ENCODE results near the gene CYP2D6.
"Not testable (repeated sequence)": the region's sequence is repeated elsewhere in the genome, so short reads cannot be mapped to it uniquely, and the experiment has no call there.

The CYP2D6 gene

DNA sequence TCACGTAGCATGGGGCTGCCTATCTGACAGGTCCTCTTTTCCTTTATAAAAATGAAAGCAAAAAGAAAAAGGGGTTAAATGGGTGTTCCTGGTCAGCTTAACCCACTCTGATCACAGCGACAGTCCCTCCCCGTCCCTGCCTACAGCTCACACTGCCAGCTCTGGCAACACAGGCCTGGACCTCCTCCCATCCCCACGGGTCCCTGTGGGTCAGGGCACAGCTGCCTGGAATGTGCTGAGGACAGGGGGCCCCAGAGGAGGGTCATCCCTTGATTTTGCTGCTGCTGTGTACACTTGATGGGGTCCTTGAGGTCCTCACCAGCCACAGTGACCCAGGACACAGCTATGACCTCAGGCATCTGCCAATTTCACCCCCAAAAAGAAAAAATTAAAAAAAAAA lies 29.6 kb upstream of the CYP2D6 start:
- in situ Hi-C loops (cut with MboI; ENCODE audit: low sequenced_read_pairs): no loop called here

DNA sequence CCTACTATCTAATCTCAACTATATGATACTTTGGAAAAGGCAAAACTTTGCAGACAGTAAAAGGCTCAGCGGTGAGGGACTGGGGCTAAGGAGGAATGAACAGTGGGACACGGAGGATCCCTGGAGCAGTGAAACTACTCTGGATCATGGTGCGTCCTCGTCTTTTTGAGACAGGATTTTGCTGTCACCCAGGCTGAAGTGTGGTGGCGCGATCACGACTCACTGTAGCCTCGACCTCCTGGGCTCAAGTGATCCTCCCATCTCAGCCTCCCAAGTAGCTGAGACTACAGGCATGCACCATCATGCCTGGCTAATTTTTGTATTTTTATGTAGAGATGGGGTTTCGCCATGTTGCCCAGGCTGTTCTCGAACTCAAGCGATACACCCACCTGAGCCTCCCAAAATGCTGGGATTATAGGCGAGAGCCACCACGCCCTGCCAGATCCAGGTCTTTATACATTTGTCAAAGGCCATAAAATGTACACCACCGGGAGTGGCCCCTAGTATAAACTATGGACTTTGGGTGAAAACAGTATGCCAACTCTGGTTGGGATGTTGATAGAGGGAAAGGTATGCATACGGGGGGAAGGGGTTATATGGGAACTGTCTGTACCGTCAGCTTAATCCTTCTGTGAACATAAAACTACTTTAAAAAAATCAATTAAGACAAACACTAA lies 28.0 kb upstream of the CYP2D6 start:
- in situ Hi-C loops (cut with MboI; ENCODE audit: low sequenced_read_pairs): no loop called here

DNA sequence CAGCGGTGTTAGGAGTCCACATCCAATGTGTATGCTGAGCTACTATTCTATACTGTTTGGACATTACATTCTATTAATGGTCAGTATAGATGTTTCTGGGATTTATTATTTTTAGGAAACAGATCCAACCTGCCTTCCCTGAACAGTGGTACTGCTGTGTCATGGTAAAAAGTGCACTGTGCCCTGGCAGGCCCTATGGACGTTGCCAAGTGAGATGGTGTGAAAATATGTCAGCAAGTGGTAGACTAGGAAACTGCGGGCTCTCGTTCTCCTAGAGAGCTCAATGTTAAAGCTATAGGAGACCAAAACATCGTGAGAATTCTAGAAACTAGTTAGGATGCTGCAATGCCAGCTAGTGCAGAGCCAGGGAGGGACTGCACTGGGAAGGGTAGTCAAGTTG lies 26.0 kb upstream of the CYP2D6 start:
- in situ Hi-C loops (cut with MboI; ENCODE audit: low sequenced_read_pairs): no loop called here

DNA sequence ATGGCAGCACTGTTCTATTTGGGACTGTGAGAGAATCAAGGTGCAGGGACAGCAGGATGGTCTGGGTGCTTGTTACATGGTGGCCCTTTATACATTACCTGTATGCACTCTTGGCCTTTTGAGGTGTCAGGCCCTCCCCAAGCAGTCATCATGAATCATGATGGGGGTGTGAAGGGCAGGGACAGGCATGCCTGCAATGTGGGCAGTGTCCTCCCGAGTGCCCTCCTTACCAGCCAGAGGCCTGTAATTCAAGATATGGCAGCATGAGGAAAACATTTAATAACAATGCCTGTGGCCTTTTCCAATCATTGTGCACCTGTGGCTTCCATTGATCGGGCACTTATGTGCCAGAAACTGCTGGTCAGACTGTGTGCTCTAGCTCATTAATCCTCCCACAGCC lies 25.5 kb upstream of the CYP2D6 start:
- in situ Hi-C loops (cut with MboI; ENCODE audit: low sequenced_read_pairs): no loop called here

DNA sequence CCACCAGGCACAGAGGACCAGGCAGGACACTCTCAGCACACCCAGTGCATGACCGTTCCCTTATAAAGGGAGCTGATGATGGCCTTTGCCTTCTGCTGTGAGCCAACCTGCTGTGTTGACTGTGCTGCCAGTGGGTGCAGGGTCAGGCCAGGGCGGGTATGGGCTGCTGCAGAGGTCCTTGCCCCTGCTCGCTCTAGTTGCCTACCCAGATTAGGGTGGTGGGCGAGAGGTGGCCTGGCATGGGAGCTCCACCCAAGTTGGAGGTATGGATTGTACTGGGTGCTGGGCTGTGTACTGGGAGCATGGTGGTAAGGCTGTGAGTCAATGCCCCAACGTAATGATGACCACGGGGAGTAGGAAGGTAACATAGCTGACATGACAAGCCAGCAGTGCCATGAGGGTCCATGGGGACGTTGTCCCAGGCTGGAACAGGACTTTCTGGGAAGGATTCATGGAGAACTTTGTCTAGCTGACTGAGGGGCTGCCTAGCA lies 24.5 kb upstream of the CYP2D6 start:
- in situ Hi-C loops (cut with MboI; ENCODE audit: low sequenced_read_pairs): no loop called here

DNA sequence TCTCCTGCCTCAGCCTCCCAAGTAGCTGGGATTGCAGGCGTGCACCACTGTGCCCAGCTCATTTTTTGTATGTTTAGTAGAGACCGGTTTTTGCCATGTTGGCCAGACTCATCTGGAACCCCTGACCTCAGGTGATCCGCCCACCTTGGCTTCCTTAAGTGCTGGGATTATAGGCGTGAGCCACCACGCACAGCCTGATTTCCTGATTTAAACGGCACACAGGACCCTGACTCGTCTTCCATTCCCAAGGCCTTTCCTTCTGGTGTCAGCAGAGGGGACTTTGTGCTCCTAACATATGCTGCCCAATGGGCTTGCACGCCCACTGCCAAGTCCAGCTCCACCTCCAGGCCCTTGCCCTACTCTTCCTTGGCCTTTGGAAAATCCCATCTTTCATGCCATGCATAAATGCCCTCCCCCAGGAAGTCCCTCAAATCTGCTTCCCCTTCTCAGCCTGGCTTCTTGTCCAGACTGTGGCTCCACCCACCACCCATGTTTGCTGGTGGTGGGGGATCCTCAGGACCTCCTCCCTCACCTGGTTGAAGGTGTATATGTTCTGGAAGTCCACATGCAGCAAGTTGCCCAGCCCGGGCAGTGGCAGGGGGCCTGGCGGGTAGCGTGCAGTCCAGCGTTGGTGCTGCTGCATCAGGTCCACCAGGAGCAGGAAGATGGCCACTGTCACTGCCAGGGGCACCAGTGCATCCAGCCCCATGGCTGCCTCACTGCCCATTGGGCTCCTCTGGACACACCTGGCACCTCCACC lies 23.9 kb upstream of the CYP2D6 start:
- in situ Hi-C loops (cut with MboI; ENCODE audit: low sequenced_read_pairs): no loop called here

DNA sequence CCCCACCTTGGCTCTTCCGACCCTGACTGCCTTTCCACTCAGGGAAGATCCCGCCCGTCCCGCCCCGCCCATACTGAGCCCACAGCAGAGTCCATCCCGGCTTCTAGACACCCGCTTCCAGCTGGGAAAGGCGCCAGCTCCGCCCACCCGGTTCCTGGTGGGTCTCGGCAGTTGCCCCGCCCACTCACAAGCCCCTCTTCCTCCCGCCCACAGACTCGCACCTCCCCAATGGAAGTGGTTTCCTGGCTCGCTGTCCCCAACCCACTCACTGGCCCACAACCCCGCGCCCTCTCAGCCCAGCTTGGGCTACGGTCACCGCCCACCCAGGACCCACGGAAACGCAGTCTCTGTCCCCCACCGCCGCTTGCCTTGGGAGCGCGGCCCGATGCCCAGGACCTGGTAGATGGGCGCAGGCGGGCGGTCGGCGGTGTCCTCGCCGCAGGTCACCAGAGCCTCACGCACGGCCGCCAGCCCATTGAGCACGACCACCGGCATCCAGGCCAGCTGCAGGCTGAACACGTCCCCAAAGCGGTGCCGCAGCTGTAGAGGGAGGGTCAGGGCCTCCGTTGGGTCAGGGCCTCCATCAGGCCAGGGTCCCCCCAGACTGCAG lies 22.2 kb upstream of the CYP2D6 start:
- in situ Hi-C loops (cut with MboI; ENCODE audit: low sequenced_read_pairs): no loop called here

DNA sequence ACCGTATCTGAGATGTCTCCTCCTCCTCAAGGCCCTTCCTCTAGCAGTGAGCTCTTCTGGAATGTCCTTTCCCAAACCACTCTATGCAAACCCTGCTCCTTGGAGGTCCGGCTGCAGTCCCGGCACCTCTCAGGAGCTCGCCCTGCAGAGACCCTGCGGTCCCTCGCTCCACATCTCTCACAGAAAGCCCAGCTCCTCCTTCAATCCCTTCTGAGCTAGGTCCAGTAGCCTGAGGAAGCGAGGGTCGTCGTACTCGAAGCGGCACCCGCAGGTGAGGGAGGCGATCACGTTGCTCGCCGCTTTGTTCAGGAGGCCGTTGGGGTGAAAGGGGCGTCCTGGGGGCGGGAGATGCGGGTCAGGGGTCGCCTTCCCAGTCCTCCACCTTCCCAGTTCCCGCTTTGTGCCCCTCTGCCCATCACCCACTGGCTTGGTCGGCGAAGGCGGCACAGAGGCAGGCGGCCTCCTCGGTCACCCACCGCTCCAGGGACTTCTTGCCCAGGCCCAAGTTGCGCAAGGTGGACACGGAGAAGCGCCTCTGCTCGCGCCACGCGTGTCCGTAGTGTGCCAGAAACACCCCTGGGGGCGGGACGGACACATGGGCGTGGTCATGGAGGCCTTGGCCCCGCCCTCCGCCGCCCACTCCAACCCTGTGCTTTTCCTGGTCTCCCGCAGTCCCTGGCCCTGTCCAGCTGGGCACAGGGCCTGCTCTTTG lies 21.5 kb upstream of the CYP2D6 start:
- in situ Hi-C loops (cut with MboI; ENCODE audit: low sequenced_read_pairs): no loop called here

DNA sequence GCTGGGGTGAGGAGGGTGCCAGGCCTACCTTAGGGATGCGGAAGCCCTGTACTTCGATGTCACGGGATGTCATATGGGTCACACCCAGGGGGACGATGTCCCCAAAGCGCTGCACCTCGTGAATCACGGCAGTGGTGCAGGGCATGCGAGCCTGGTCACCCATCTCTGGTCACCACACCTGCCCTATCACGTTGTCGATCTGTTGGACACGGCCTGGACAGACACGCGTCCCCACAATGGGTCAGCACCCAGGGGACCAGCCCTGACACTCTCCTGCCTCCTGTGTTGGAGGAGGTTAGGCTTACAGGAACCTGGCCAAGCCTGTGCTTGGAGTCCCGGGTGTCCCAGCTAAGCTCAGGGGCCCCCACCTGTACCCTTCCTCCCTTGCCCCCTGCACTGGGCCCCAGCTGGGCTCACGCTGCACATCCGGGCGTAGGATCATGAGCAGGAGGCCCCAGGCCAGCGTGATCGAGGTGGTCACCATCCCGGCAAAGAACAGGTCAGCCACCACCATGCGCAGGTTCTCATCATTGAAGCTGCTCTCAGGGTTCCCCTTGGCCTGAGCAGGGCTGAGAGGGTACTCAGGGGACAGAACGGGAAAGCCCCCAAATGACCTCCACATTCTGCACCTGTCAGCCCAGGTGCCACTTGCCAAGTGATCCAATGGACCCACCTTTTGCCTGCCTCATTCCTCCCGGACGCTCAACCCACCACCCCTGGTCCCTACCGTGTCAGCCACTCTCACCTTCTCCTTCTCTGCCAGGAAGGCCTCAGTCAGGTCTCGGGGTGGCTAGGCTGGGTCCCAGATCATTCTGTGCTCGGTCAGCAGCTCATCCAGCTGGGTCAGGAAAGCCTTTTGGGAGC lies 20.3 kb upstream of the CYP2D6 start:
- in situ Hi-C loops (cut with MboI; ENCODE audit: low sequenced_read_pairs): no loop called here

DNA sequence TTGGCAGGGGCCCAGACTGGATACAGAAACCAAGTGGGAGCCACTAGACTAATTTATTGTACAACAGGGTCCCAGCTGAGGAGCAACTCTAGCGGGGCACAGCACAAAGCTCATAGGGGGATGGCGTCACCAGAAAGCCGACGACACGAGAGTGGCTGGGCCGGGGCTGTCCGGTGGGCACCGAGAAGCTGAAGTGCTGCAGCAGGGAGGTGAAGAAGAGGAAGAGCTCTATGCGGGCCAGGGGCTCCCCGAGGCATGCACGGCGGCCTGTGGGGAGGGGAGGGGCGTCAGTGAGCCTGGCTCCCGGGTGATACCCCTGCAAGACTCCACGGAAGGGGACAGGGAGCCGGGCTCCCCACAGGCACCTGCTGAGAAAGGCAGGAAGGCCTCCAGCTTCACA lies 19.2 kb upstream of the CYP2D6 start:
- in situ Hi-C loops (cut with MboI; ENCODE audit: low sequenced_read_pairs): not testable (repeated sequence)

DNA sequence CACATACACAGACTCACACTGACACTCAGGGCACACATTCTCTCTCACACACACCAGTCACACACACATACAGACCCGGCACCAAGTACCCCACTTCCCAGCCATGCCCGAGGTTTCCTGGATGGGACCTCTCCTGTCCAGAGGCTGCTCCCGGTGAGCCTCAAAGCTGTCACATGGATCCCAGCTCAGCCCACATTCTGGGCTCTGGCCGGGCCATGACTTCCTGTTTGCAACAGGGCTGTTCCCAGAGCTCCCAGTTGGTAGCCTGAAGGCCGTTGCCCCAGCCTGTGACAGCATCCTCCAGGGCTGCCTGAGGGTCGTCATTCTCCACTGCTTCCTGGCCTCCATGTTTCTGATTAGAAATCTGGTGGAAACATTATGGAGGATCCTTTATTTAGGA lies 14.6 kb upstream of the CYP2D6 start:
- in situ Hi-C loops (cut with MboI; ENCODE audit: low sequenced_read_pairs): no loop called here

DNA sequence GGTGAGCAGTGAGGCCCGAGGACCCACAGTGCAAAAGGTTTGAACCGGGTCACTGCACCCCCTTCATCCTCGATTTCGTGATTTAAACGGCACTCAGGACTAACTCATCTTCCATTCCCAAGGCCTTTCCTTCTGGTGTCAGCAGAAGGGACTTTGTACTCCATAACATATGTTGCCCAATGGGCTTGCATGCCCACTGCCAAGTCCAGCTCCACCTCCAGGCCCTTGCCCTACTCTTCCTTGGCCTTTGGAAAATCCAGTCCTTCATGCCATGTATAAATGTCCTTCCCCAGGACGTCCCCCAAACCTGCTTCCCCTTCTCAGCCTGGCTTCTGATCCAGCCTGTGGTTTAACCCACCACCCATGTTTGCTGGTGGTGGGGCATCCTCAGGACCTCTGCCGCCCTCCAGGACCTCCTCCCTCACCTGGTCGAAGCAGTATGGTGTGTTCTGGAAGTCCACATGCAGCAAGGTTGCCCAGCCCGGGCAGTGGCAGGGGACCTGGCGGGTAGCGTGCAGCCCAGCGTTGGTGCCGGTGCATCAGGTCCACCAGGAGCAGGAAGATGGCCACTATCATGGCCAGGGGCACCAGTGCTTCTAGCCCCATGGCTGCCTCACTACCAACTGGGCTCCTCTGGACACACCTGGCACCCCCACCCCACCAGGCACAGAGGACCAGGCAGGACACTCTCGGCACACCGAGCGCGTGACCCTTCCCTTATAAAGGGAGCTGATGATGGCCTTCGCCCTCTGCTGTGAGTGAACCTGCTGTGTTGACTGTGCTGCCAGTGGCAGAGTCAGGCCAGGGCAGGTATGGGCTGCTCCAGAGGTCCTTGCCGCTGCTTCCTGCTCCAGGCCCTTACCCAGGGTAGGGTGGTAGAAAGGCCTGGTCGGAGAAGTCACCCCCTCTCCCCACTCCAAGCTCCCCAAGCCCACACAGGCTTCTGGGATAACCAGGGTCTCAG lies 13.5 kb upstream of the CYP2D6 start:
- in situ Hi-C loops (cut with MboI; ENCODE audit: low sequenced_read_pairs): not testable (repeated sequence)

DNA sequence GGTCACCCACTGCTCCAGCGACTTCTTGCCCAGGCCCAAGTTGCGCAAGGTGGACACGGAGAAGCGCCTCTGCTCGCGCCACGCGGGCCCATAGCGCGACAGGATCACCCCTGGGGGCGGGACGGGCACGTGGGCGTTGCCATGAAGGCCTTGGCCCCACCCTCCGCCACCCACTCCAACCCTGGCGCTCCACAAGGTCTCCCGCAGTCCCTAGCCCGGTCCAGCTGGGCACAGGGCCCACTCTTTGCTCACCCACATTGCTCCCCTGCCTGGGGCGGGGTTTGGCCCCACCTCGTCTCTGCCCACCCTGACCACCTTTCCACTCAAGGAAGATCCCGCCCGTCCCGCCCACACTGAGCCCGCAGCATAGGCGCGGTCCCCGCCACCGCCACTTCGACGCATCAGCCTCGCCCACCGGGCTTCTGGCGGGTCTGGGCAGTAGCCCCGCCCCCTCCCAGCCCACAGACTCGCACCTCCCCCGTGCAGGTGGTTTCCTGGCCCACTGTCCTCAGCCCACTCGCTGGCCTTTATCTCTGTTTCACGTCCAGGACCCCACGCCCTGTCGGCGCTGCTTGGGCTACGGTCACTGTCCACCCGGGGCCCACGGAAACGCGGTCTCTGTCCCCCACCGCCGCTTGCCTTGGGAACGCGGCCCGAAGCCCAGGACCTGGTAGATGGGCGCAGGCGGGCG lies 12.3 kb upstream of the CYP2D6 start:
- in situ Hi-C loops (cut with MboI; ENCODE audit: low sequenced_read_pairs): no loop called here

DNA sequence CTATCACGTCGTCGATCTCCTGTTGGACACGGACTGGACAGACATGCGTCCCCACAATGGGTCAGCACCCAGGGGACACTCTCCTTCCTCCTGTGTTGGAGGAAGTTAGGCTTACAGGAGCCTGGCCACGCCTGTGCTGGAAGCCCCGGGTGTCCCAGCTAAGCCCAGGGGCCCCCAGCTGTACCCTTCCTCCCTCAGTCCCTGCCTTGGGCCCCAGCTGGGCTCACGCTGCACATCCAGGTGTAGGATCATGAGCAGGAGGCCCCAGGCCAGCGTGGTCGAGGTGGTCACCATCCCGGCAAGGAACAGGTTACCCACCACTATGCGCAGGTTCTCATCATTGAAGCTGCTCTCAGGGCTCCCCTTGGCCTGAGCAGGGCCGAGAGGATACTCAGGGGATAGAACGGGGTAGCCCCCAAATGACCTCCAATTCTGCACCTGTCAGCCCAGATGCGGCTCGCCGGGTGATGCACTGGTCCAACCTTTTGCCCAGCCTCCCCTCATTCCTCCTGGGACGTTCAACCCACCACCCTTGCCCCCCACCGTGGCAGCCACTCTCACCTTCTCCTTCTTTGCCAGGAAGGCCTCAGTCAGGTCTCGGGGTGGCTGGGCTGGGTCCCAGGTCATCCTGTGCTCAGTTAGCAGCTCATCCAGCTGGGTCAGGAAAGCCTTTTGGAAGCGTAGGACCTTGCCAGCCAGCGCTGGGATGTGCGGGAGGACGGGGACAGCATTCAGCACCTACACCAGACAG lies 10.9 kb upstream of the CYP2D6 start:
- in situ Hi-C loops (cut with MboI; ENCODE audit: low sequenced_read_pairs): not testable (repeated sequence)

DNA sequence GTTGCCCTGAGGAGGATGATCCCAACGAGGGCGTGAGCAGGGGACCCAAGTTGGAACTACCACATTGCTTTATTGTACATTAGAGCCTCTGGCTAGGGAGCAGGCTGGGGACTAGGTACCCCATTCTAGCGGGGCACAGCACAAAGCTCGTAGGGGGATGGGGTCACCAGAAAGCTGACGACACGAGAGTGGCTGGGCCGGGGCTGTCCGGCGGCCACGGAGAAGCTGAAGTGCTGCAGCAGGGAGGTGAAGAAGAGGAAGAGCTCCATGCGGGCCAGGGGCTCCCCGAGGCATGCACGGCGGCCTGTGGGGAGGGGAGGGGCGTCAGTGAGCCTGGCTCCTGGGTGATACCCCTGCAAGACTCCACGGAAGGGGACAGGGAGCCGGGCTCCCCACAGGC lies 9.5 kb upstream of the CYP2D6 start:
- in situ Hi-C loops (cut with MboI; ENCODE audit: low sequenced_read_pairs): not testable (repeated sequence)

DNA sequence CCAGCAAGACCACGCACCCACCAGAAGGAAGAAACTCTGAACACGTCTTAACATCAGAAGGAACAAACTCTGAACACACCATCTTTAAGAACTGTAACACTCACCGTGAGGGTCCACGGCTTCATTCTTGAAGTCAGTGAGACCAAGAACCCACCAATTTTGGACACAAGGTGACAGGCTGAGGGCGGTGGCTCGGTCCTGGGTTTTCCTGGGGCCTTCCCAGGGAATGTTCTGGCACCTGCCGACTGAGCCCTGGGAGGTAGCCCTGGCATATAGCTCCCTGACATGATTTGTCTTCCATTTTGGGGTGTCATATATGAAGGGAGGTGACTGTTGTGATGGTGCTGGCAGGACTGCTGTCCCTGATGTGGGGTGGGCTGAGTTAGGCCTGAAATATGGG lies 8.9 kb upstream of the CYP2D6 start:
- in situ Hi-C loops (cut with MboI; ENCODE audit: low sequenced_read_pairs): not testable (repeated sequence)

DNA sequence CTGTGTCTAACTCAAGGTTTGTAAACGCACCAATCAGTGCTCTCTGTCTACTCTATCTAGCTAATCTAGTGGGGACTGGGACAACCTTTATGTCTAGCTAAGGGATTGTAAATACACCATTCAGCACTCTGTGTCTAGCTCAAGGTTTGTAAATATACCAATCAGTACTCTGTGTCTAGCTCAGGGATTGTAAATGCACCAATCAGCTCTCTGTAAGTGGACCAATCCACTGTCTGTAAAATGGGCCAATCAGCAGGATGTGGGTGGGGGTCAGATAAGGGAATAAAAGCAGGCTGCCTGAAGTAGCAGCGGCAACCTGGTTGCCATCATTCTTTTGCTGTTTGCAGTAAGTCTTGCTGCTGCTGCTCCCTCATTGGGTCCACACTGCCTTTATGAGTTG lies 8.4 kb upstream of the CYP2D6 start:
- in situ Hi-C loops (cut with MboI; ENCODE audit: low sequenced_read_pairs): no loop called here

DNA sequence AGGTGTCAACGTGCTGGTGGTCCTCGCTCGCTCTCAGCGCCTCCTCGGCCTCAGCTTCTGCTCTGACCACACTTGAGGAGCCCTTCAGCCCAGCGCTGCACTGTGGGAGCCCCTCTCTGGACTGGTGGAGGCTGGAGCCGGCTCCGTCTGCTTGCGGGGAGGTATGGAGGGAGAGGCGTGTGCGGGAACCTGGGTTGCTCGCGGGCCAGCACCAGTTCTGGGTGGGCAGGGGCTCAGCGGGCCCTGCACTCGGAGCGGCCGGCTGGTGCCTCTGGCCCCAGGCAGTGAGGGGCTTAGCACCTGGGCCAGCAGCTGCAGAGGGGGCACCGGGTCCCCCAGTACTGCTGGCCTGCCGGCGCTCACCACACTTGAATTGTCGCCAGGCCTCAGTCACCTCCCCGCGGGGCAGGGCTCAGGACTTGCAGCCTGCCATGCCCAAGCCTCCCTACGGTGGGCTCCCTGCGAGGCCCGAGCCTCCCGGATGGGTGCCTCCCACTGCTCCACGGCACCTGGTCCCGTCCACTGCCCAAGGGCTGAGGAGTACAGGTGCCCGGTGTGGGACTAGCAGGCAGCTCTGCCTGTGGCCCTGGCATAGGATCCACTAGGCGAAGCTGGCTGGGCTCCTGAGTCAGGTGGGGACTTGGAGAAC lies 7.6 kb upstream of the CYP2D6 start:
- in situ Hi-C loops (cut with MboI; ENCODE audit: low sequenced_read_pairs): no loop called here

Data from HL-60/S4 (cell line).